T-helper 22 cell (primary cell): ENCODE measurements around the gene FHOD3.

ENCODE experiments used
- DNase-seq: peaks from one replicate; pipeline ENCODE4 v3.0.0-alpha.2; 2020; ENCODE audit warnings: low read depth

The FHOD3 gene

DNA sequence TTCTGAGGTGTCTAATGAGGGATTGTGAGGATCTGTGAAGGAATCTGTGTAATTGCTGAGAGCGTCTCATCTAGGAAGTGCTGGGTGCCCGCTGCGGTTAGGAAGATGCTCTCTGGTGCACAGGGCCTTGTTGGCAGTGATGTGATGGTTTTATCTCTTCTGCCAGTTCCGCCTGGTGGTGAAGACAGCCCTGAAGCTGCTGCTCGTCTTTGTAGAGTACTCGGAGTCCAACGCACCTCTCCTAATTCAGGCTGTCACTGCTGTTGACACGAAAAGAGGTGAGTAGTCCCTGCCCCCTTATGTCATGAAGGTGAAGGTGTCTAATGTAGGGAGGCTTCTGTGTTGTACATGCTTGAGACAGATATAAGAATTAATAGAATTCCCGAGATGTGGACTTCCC, 297.1 kb downstream of the FHOD3 start:
- no peak for DNase-seq

DNA sequence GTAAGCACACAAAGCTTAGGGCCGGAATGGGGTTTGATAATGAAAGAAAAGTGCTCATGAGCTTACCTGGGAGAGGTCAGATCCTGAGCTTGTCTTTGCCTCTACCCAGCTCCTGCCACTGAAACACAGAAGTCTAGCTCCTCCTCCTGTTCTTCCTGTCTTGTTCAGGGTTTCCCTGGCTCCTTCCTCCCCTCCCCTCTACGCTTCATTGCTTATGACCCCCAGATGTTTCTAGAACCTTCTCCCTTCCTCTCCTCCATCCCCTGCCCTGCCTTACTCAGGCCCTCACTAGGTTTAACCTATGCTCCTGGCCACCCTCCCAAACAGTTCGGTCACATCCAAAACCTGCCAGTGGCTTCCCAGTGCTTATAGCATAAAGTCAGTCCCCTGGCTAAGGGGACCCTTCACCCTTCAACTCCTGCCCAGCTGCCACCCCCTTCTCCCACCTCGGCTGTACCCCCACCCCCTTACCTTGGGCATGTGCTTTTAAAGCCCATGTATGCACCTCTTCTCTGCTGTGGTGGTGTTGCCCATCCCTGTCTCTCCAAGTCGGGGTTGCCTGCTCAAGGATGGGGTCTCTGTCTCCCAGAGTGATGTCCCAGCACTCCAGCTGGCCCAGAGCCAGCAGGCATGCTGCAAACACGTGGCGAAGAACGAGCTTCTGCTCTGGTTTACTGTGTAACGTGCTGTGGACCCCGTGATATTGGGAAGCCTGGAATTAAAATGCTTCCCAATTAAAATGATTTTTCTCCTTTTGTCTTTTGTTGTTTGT, 297.7 kb downstream of the FHOD3 start:
- no peak for DNase-seq

GRCh38 chr18:36595818-36596215, 298.3 kb downstream of the FHOD3 start:
- no peak for DNase-seq

- DNase-seq = no peak
These were observed 300.1 kb downstream of the FHOD3 start for GRCh38 chr18:36597636-36598035.

- no peak for DNase-seq
These were observed 303.0 kb downstream of the FHOD3 start for GRCh38 chr18:36600548-36600947.

GRCh38 chr18:36601316-36601715, 303.8 kb downstream of the FHOD3 start:
- DNase-seq = no peak

- no peak for DNase-seq
These were observed 304.6 kb downstream of the FHOD3 start for GRCh38 chr18:36602071-36602470.

GRCh38 chr18:36602620-36603019, 305.1 kb downstream of the FHOD3 start:
- DNase-seq = no peak

GRCh38 chr18:36608107-36608506, 310.6 kb downstream of the FHOD3 start:
- no peak for DNase-seq

DNA sequence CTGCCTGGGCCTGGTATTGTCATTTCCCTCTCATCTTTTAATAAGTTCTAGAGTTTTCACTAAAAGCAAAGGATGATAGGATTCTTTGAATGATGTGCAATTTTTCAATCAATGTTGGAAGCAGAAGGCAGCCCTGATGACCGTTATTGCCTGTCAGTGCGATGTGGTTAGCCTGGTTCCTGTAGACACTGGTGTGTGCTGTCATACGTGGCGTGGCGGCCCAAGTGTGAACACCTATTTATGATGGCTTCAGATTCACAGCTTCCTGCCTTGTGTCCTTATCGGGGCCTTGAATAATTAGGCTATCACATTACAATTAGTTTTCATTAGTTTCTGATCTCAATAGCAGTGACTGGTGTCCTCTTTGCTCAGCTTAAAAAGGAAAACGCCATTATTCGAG, 312.7 kb downstream of the FHOD3 start:
- no peak for DNase-seq

DNA sequence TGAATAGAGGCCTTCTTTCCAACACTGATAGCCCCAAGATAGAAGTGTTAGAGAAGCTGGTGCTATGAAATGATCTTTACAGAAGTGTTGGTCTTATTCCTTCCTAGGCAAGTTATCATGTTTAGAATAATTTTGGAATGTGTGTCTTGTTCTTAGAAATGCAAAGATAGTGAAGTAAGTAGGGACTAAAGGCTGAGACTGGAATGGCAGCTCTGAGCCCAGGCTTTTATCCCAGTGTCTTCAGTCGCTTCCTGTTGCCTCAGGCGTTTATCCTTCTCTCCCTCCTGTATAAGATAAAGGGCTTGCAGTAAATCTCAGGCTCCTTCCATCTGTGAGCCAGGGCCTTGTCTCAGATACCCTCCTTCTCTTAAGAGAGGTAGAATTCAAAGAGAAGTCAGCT, 313.1 kb downstream of the FHOD3 start:
- no peak for DNase-seq

DNA sequence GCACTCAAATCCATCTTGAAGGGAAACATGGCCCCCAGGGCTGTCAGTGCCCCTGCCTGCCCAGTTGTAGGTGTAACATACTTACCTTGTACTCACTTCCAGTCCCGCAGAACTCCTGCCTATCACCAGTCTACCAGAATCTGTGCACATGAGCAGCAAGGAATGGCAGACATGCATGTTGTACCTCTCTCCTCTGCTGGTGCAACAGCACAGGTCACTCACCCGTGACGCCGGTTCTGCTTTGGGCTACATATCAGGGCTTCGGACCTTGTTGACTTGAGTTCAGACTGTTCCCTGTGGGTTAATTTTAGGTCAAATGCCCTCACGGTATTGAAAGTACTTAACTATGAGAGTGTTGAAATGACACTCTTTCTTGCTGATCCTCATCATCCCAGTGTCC, 315.6 kb downstream of the FHOD3 start:
- DNase-seq = no peak

DNA sequence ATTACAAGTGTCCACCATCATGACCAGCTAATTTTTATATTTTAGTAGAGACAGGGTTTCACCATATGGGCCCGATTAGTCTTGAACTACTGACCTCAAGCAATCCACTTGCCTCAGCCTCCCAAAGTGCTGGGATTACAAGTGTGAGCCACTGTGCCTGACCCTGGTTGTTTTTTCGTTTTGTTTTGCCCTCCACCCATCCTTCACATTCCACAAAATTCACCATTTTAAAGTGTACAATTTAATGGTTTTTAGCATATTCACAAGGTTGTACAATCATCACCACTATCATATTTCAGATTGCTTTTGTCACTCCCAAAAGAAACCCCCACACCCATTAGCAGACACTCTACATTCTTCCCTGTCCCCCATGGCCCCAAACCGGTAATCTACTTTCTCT, 316.3 kb downstream of the FHOD3 start:
- DNase-seq = no peak

GRCh38 chr18:36620788-36621187, 323.3 kb downstream of the FHOD3 start:
- no peak for DNase-seq

DNA sequence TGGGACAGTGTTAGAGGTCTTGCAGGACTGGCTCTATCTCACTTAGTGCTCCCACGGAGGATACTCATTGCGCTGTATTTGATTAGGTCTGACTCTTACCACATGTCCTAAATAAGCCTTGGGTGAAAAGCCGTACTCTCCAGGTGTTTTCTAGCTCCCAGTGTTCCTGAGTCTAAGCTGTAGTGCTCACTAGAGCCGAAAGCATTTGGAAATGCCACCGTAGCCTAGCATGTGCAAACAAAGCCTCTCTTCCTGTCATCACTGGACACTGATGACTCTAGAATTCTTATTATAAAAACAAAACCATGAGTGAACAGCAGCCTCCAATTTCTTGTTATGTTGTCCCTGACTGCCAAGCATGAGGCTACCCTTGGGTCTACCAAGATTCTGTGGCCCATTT, 325.1 kb downstream of the FHOD3 start:
- DNase-seq = no peak

GRCh38 chr18:36623091-36623490, 325.6 kb downstream of the FHOD3 start:
- no peak for DNase-seq

DNA sequence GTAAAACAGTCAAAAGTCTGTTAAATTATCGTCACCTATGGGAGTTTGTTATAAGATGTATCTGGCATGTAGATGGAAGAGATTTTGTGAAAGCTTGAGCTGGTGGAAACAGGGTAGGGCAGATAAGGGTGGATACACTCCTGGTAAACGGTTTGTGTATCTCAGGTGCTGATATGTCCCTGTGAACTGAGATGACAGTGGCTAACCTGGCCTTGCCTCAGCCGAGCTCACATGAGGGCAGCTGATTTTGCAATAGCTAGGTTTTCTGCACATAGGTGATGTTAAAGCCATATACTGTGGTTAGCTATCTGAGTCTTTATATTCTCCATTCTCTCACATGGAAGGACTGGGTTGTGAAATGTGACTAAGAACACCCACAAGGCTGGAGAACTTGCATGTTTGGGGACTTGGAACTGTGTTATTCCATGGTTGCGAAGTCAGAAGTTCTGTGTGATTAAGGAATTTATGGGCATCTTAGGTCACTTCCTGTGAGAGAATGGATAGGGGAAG, 326.2 kb downstream of the FHOD3 start:
- DNase-seq = no peak

DNA sequence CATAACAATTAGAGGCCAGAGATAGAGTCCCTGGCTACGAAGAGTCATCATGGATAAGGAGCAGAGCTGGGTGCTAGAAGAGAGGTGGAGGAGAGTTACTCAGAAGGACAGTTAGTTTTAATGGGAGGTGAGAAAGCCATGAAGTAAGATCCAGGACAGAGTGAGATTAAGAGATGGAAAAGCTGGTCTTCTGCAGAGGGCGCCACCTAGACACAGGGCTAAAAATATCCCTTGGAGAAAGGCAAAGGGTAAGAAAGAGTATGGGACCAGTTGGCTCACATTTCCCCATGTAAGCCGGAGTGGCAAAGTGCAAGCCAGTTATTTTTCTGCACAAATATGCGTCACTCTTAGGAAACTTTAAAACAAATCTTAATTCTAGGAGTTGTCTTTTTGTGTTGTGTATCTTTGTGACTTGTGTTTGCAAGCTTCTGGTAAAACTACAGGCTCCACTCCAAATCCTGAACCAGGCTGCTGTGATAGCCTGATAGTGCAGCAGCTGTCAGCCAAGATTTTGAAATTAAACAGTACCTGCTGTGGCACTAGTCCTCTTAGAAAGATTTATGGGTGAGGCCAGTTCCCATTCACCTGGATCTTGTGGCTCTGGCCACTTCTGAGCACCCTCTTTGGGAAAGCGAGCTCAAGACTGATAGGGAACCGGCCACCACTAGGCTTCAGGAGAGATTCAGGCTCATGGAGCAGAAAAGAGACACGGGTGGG, 327.1 kb downstream of the FHOD3 start:
- no peak for DNase-seq

DNA sequence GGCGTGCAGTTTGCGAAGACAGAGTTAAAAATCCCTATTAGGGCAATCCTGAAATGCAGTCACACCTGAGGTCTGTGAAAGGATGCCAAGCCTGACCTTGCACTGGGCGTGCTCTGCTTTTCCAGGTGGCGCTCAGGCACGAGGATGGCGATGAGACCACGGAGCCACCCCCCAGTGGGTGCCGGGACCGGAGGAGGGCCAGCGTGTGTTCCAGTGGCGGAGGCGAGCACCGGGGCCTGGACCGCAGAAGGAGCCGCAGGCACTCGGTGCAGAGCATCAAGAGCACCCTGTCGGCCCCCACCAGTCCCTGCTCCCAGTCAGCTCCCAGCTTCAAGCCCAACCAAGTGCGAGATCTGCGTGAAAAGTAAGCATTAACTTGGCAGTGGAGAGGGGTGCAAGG, 327.9 kb downstream of the FHOD3 start:
- no peak for DNase-seq

GRCh38 chr18:36627637-36628036, 330.1 kb downstream of the FHOD3 start:
- no peak for DNase-seq

- DNase-seq = no peak
These were observed 331.1 kb downstream of the FHOD3 start for GRCh38 chr18:36628435-36629137.

- DNase-seq = no peak
These were observed 331.6 kb downstream of the FHOD3 start for GRCh38 chr18:36629138-36629530.

- no peak for DNase-seq
These were observed 332.3 kb downstream of the FHOD3 start for GRCh38 chr18:36629836-36630235.
